GM19324 (cell line): ENCODE data around the gene SNX1.

Experiments used
- ATAC-seq: cut with Tn5 transposase; IDR thresholded peaks from one replicate; pipeline ENCODE4 v1.9.1; 2021; ENCODE audit warnings: mild to moderate bottlenecking, moderate library complexity; ENCODE audit not compliant: unreplicated experiment, low FRiP score

SNX1 gene

DNA sequence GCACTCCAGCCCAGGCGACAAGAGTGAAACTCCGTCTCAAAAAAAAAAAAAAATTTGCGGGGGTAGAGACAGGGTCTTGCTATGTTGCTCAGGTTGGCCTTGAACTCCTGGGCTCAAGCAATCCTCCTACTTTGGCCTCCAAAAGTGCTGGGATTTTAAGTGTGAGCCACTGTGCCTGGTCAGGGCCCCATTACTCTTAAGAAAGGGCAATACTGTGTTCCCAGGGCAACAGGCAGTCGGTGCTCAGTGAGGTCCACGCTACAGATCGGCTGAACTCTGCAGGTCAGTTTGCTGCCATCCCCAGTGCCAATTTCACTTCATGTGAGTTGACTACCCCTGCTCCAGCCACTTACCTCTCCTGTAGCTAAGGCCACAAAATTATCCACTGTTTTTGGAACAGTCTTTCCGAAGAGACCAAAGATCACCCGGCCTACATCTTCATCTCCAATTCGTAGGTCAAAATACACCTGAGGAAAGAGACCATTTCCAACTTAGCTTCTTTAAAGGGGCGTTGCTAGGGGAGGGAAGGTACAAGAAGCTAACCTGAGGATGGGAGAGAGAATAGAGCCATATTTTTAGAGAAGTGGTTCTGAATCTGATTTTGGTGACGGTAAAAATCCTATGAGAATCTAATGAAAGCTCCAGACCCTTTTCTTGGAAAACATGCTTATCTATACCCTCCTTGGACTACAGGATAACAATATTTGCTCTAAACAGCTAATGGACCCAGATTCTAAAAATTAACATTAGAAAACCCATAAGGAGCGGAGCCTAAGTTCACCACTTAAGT, 66.1 kb downstream of the SNX1 start:
- no peak for ATAC-seq

DNA sequence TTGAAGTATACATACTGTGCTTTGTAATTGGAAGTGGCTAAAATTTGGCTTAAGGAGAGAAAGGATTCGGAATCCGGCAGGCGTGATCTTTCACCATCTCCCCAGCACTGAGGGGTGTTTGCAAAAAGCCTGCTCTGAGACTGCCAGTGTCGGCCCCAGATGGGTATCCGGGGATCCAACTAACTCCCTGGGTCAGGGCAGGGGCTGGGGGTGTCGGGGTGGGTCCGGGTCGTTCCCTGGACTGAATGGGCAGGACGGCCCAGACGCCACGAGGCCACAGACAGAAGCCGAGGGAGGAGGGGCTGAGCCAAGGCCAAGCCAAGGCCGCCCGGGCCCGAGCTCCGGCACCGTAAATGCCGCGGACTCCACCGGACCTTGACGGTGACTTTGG, 66.7 kb downstream of the SNX1 start:
- ATAC-seq: peak; percentile 18

DNA sequence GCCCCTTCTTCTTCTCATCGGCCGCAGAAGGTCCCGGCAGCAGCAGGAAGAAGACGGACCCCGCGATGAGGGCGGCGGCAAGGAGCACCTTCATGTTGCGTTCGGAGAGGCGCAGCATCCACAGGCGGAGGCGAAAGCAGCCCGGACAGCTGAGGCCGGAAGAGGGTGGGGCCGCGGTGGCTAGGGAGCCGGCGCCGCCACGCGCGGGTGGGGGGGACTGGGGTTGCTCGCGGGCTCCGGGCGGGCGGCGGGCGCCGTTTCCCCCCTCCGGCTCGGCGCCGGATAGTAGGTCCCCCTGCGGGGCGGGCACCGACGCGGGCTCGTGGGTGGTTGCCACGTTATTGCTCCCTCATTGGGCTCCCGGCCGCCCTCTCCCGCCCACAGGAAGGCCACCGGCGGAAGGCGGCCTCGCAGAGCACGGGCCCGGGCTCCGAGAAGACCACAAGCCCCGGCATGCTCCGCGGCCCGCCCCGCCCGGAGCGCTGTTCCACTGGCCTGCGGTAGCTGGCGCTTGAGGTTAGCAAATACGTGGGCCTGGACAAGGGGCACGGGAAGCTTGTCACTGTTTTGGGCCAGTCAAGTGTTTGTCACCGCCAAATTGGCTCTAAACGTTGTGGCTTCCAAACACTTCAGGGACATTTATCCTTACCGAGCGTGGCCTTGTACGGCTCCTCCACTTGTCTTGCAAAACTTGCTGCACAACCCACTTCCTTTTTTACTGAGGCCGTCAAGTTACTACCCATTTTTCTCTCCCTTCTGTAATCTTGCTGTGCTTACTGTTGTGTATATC, 67.3 kb downstream of the SNX1 start, which contains the start of gene PPIB:
Gene PPIB (minus strand): TSS at position 154 of the 790 bp plus-strand sequence. CDS start 36 bp downstream, at position 118.
- ATAC-seq: peak; percentile 96

DNA sequence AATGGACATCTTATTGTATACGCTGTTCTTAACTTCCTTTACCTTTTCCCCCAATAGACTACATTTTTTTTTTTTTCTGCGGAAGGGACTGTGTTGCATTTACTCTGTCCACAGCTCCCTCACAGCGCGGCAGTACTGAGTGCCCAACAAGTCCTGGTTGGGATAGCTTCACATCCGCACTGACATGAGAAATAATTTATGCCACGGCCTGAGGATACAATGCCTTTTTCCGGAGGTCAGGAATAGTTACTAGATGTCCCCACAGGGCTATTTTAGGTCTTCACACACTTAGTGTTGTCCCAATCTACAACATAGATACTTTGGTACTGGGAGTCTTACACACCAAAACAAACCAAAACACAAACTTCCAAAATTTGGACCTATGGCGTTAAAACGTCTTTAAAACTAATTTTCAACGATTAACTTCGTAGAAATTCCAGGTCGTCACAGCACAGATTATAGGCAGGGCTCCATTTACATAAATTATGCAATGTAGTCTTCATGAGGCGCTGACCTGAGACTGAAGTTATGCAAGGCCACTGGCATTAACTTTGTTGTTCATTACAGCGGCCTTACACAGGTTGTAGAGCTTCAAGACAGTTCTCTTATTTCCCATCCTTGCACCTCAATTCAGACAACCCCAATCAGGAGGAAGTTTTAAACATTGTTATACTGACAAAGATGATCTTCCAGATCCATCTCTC, 68.0 kb downstream of the SNX1 start:
- no peak for ATAC-seq

DNA sequence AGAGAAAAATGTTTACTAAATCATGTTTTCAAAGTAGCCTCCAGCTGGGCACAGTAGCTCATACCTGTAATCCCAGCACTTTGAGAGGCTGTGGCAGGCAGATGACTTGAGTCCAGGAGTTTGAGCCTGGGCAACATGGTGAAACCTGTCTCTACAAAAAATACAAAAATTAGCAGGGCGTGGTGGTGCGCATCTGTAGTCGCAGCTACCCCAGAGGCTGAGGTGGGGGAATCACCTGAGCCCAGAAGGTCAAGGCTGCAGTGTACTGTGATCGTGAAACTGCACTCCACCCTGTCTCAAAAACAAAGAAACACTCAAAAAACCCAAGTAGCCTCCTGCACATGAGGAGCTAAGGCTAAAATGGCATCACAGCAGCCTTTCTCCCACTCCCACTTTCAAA, 68.7 kb downstream of the SNX1 start:
- ATAC-seq: no peak

DNA sequence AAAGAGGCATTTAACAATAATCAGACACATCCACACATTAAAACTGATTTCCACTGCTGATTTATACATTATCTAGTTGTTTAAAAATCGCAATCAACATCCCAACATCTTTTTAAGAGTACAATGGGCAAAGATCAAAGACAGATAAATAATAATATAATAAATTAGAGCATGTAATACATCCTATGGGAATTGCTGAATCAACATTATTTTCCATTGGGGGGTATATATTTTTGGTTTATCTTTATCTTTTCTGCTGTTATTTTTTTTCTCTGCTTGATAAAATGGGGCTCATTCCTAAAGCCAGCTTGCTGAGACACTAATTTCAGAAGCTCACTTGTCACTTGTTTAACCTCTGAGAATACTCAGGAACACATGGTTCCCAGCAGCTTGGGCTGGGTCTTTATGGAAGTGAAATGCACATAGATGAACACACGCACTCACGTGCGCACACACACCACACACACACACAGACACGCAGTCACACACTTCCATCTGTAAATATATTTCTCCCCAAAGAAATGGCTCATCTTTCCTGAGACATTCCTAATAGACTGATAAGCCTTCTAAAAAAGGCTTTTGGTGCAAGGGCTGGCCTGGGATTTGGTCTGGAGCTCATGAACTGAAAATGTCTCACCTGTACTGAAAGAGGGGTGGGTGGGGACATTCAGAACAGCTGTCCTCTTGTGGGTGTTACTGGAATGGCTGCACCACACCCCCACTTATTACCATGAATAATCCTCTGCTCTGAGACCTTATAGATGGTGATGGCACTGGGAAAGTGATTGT, 70.5 kb downstream of the SNX1 start:
- no peak for ATAC-seq

DNA sequence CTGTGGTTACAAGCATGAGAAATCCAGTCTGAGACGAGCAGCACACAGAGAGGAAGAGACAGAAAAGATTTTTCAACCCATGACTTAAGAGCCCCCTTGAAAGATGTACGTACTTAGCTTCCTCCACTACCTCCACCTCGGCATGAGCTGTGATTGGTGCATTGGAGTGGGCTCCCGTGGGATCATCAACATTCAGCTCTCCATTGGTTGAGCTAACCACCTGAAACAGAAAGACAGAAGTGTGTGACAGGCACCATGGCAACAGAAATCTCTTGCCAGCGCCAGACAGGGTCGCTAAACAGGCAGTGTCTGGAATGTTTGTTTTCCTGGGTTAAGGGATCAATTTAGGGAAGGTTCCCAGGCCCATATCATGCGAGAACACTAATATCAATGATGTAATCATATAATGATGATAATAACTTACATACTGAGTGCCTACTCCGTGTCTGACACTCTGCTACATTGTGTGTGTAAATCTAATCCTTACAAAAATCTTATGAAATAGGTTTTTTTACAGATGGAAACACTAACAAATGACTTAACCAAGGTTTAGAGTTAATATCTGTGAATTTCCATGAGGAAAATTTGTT, 84.5 kb downstream of the SNX1 start:
- no peak for ATAC-seq

DNA sequence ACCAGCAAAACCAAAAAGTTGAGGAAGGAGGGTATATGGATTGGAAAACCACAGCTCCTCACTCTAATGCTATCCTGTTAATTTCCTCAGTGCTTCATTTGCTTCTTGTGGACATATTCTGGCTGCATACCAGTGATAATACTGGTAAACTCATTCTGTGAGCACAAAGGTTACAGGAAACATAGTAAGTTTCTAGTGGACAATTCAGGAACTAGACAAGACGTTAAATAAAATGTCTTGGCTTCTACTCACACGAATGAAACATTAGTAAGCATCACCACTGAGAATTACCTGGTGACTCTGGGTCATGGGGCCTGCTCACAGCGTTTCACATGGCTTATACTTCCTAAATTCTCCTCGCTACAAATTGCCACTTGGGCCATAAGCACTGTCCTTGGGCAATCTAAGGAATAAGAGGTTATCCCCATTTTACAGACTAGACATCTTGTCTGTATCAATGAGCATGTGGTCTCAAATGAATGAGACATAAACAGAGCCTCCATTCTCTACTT, 87.1 kb downstream of the SNX1 start:
- no peak for ATAC-seq

DNA sequence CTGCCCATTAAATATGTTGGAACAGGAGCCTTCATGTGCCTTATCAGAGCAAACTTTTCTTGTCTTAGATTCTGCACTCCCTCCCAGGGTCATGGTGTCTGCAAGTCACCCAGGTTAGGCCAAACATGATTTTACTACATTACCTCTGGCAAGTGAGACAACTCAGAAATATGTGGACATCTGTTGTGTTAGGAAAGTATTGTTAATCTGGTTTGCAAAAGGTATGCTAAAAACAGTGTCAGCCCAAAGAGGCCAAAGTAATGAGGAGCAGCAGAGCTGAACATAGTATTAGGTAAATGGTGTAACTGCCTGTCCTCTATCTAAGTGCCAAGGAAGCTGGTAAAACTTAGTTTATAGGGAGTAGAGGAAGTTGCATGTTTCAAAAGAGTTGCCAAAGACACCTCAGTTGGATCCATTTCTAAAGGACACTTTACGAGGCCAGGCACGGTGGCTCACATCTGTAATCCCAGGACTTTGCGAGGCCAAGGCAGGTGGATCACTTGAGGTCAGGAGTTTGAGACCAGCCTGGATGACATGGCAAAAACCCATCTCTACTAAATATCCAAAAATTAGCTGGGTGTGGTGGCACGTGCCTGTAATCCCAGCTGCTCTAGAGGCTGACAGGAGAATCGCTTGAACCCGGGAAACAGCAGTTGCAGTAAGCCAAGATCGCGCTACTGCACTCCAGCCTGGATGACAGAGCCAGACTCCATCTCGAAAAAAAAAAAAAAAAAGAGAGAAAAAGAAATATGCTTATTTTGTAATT, 89.5 kb downstream of the SNX1 start:
- ATAC-seq: no peak

DNA sequence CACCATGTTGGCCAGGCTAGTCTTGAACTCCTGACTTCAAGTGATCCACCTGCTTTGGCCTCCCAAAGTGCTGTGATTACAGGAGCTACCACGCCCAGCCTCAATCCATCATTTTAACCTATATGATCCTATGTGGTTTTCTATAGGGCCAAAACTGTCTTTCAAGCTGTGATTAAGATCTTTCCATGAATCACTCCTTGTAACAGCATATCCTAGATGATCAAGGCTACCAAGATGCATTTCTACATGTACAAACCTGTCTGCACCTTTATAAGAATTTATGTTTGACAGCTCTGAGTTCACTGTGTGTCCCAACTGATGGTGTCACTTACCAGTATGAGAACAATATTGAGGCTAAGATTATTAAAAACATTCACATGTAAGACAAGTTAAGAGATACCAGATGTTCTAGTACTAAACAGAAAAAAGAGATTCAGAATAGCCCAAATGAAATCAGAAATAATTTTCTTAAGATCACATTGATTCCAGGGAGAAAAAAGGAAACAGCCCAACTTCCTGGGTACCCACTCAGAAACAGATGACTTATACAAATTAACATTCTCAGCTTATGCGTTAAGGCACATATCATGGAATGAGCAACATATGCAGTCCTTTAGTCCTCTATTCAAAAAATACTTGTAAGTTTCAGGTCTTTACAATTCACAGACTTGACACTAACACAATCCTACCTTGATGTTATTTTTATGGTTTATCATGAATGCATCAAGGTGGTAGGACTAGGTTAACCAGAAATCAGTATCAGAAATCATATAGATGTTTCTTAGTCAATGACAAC, 91.8 kb downstream of the SNX1 start:
- ATAC-seq: no peak
